Activated T-cell treated with anti-CD3 and anti-CD28 coated beads for 1 hour (primary cell): ENCODE measurements around the gene MAU2.
A peak's percentile ranks its signal among the peaks of the same experiment; 100 is the strongest.

Experiments used
- DNase-seq: peaks from one replicate; pipeline ENCODE4 v3.0.0-alpha.2; 2020; ENCODE audit warnings: low read depth

Gene MAU2

GRCh38 chr19:19320361-19321140 lies at the start of gene MAU2, which contains the start of gene SUGP1:
Gene MAU2 (plus strand): TSS chr19:19320829. CDS start chr19:19320860, 31 bp downstream.
Gene SUGP1 (minus strand): TSS chr19:19320509. CDS start chr19:19320496, 13 bp downstream.
- peak; percentile 80 for DNase-seq

- no peak for DNase-seq
These were observed 48.6 kb upstream of the MAU2 start for GRCh38 chr19:19271828-19272599.

GRCh38 chr19:19274146-19274545 lies 46.5 kb upstream of the MAU2 start:
- DNase-seq = no peak

GRCh38 chr19:19274716-19275565 lies 45.7 kb upstream of the MAU2 start:
- no peak for DNase-seq

GRCh38 chr19:19276386-19276785 lies 44.2 kb upstream of the MAU2 start:
- no peak for DNase-seq

GRCh38 chr19:19276851-19277250 lies 43.8 kb upstream of the MAU2 start:
- no peak for DNase-seq

- DNase-seq = no peak
These were observed 42.3 kb upstream of the MAU2 start for GRCh38 chr19:19278315-19278714.

- DNase-seq = no peak
These were observed 41.5 kb upstream of the MAU2 start for GRCh38 chr19:19279062-19279612.

GRCh38 chr19:19279853-19280252 lies 40.8 kb upstream of the MAU2 start:
- no peak for DNase-seq

- no peak for DNase-seq
These were observed 40.1 kb upstream of the MAU2 start for GRCh38 chr19:19280561-19280960.

- no peak for DNase-seq
These were observed 34.9 kb upstream of the MAU2 start for GRCh38 chr19:19285686-19286085.

GRCh38 chr19:19292607-19293006 lies 28.0 kb upstream of the MAU2 start:
- no peak for DNase-seq

- no peak for DNase-seq
These were observed 25.7 kb upstream of the MAU2 start for GRCh38 chr19:19294914-19295313.

GRCh38 chr19:19296953-19297689 lies 23.5 kb upstream of the MAU2 start:
- DNase-seq = no peak

GRCh38 chr19:19297759-19298158 lies 22.9 kb upstream of the MAU2 start:
- no peak for DNase-seq

GRCh38 chr19:19300613-19301012 lies 20.0 kb upstream of the MAU2 start:
- no peak for DNase-seq

- DNase-seq = no peak
These were observed 17.2 kb upstream of the MAU2 start for GRCh38 chr19:19303411-19303810.

- DNase-seq = no peak
These were observed 16.3 kb upstream of the MAU2 start for GRCh38 chr19:19304186-19304965.

GRCh38 chr19:19305066-19305465 lies 15.6 kb upstream of the MAU2 start:
- DNase-seq = no peak

GRCh38 chr19:19305696-19306095 lies 14.9 kb upstream of the MAU2 start:
- no peak for DNase-seq

- no peak for DNase-seq
These were observed 14.4 kb upstream of the MAU2 start for GRCh38 chr19:19306191-19306590.
